GM18870 (cell line): ENCODE results near the gene FKBP3.

ENCODE experiments used
- ATAC-seq: cut with Tn5 transposase; IDR thresholded peaks from one replicate; pipeline ENCODE4 v1.9.1; 2021; ENCODE audit warnings: moderate library complexity; ENCODE audit not compliant: unreplicated experiment

Gene FKBP3

DNA sequence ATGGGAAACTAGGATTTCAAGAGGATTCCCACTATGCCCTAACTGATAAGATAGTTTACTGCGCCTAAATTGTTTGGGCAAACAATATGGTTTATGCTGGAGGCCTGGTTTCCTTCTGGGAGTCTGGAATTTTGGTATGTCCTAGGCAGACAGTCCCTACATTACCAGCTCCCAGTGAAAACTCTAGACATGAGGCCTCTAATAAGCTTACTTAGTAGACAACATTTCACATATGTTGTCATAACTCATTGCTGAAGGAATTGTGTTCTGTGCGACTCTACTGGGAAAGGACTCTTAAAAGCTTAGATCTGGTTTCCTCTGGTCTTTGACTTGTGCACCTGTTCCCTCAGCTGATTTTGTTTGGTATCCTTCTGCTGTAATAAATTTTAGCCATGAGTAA lies 68.3 kb downstream of the FKBP3 start:
- no peak for ATAC-seq
